Kidney capillary endothelial cell (primary cell): ENCODE results near the gene FURIN.
"Not testable (repeated sequence)": the region's sequence is repeated elsewhere in the genome, so short reads cannot be mapped to it uniquely, and the experiment has no call there.

ENCODE experiments used
- DNase-seq: peaks from one replicate; pipeline ENCODE4 v3.0.0-alpha.2; 2018; ENCODE audit warnings: low spot score

The FURIN gene

DNA sequence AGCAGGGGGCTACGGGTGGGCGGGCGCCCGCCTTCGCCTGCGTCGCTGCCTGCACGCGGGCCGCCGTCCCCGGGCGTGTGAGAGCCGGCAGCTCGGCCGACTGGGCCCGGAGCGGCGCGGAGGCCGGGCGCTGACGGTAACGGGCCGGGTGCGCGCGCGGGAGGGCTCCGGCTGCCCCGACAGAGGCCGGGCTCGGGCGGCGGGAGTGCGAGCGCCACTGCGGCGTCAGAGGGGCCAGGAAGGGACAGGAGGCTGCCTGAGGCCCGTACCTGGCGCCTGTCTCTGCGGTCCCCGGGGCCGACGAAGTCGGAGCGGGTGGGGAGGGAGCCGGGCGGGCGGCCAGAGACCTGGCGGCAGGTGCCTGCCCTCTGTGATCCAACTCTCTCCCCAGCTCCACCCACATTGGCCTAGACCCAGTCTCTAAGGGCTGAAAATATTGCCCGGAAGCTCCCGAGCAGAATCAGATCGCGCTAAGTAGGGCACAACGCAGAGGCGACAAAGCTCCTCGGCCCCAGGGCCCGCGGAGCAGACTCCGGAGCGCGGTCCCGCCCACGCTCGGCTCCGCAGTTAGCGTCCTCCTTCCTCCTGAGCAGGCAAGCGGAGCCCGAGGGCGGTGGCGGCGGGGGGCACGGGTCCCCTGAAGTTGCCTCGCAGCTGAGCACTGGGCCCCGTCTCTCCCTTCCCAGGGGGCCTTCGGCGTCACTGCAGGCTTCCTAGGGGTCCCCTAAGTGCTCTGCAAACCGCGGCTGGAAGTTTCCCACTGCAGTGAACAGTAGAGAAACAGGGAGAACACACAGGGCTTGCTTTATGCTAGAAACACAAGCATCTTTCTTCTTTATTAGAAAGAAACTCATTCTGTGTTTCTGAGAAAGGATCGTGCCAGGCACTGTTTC is 34.7 kb downstream of the FURIN start, which contains the start of gene MAN2A2:
Gene MAN2A2, plus strand, starts transcription at position 463 of the 893 bp plus-strand sequence. CDS start 906 bp downstream, outside the sequence.
- DNase-seq: peak; percentile 42

DNA sequence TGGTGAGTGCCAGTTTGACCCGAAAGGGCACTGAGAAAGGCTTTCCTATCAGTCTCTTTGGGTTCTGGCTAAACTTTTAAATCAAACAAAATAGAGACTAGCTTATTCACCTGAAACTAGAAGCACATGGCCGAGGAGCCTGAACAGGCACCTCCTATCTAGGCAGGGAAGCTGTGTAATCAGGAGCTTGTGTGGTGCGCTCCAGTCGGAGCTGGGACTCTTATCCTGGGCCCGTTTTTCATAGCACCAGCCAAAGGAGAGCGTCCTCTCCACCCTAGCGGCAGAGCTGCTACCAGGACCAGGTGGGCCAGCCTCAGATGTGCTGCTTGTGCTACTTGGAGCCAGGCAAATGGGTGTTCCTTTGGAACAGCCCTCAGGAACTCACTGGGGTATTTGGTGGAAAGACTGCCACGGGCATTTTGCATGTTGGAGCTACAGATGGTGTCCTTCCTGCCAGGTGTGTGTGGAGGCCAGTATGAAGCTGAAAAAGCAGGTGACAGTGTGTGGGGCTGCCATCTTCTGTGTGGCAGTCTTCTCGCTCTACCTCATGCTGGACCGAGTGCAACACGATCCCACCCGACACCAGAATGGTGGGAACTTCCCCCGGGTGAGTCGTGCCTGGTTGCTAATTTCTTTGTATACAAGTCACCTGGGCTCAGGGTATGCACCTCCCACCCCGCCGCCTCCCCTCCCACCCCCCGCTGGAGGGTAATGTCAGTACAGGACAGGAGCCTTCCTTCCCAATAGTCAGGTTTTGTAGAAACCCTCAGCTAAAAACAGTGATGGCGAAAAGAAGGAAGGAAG is 35.5 kb downstream of the FURIN start:
- DNase-seq: no peak

DNA sequence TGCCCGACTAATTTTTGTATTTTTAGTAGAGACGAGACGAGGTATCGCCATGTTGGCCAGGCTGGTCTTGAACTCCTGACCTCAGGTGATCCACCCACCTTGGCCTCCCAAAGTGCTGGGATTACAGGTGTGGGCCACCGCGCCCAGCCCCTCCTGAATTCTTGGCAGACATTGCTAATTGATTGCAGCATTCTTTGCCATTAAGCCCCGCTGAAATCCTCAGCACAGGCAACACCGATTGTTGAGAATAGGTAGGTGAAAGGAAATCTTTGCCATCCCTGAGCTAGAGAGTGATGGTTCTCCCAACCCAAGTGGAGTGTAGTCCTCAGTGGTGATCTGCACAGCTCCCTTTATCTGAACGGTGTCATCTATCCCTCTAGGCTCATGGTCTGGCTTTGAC is 36.4 kb downstream of the FURIN start:
- DNase-seq: no peak

DNA sequence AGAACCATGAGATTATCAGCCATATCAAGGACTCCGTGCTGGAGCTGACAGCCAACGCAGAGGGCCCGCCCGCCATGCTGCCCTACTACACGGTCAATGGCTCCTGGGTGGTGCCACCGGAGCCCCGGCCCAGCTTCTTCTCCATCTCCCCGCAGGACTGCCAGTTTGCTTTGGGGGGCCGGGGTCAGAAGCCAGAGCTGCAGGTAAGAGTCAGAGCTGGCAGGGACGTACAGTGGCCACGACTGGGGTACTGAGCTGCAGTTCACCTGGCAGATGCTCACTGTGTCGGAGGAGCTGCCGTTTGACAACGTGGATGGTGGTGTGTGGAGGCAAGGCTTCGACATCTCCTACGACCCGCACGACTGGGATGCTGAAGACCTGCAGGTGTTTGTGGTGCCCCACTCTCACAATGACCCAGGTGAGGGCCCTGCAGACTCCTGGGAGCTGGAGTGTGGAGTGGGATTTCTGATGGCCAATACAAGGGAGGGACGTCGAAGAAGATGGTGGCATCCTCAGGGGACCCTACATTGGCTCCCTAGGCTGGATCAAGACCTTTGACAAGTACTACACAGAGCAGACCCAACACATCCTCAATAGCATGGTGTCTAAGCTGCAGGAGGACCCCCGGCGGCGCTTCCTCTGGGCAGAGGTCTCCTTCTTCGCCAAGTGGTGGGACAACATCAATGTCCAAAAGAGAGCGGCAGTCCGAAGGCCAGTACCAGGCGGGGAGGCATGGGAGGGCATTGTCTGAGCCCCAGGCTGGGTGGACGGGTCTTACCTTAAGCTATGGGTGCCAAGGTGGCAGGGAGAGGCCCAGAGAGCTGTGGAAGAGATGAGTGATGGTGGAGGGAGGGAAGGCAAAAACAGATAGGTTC is 37.2 kb downstream of the FURIN start:
- DNase-seq: no peak

DNA sequence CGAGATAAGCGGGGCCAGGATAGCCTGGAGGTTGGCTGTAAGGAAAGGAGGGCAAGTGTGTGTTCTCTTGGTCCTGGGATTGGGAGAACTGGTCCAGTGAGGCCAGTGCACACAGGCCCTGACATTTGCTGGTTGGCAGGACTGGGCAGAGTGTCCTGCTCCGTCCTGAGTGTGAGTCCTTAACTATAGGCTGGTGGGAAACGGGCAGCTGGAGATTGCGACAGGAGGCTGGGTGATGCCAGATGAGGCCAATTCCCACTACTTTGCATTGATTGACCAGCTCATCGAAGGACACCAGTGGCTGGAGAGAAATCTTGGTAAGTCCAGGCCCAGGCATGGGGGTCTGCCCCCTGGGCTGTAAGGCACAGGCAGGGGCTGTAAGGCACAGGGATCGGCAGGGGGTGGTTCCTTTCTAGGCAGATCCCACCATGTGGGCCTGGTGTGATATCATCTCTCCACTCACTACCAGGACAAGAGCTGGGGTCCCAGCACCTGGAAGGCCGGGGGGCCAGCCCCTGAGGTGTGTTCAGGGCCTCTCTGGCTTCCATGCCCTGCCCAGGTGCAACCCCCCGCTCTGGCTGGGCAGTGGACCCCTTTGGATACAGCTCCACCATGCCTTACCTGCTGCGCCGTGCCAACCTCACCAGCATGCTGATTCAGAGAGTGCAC is 37.9 kb downstream of the FURIN start:
- no peak for DNase-seq

DNA sequence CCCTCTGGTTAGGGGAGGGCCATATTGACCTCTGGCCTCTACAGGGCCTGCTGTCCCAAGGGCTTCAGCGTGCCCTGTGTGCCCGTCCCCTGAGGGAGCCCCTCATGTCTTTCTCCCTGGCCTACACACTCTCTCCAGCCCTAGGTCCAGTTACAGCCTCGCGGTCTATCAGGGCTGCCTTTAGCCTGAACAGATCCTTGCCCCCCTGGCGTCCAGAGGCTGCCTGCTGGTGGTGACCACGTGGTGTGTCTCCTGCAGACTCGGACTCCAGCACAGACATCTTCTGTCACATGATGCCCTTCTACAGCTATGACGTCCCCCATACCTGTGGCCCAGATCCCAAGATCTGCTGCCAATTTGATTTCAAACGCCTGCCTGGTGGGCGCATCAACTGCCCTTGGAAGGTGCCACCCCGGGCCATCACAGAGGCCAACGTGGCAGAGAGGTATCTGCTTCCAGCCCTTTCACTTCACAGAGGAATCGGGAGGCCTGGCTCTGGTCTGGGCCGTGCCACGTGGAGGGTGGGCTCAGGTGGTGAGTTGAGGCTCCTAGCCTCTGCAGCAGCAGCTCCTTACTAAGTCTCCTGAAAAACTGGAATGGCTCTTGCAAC is 38.8 kb downstream of the FURIN start:
- DNase-seq: no peak

DNA sequence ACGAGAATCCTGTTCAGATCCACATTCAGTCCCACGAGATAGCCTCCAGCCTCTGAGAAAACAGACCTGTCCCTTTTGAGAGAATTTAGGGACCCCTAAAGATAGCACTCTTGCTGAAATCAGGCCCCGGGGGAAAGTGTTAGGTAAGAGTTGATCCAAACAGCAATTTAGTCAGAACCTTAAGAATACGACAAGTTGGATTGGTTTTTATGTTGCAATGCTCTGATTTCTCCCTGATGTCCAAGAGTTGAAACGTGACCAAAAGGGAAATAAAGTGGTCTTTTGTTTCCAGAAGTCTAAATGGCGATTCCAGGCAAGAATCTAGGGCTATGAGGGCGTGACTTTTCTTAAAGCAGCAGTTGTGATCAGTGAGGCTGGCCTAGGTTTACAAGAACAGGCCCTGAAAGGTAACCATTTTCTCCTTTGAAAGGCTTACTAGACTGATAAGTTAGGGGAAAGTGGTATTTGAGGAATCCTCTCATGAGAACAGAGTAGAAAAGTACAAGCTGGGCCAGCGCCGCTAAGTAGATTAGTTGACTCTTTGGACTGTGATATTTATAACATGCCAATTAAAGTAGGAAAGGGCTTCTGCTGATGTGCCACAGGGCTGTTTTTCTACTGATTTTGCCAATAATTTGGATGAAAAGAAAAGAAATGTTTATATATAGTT is 39.6 kb downstream of the FURIN start:
- no peak for DNase-seq

DNA sequence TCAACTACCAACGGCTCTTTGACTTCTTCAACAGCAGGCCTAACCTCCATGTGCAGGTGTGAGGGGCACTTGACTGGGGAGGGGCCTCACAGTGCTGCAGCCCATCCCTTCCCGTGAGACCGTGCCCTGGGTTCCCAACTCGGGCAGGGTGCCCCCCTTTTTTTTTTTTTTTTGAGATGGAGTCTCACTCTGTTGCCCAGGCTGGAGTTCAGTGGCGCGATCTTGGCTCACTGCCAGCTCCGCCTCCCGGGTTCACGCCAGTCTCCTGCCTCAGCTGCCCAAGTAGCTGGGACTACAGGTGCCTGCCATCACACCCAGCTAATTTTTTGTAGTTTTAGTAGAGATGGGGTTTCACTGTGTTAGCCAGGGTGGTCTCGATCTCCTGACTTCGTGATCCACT is 41.1 kb downstream of the FURIN start:
- not testable (repeated sequence) for DNase-seq

DNA sequence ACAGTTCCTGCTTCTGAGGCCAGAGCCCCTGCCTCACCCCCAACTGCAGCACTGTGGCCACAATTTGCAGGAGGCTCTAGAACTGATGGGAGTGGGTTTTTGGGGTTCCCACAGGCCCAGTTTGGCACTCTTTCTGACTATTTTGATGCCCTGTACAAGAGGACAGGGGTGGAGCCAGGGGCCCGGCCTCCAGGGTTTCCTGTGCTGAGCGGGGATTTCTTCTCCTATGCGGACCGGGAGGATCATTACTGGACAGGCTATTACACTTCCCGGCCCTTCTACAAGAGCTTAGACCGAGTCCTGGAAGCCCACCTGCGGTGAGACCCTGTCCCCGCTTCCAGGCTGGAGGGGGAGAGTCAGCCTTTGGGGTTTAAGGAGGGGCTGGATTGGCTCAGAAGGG is 41.6 kb downstream of the FURIN start:
- DNase-seq: no peak

DNA sequence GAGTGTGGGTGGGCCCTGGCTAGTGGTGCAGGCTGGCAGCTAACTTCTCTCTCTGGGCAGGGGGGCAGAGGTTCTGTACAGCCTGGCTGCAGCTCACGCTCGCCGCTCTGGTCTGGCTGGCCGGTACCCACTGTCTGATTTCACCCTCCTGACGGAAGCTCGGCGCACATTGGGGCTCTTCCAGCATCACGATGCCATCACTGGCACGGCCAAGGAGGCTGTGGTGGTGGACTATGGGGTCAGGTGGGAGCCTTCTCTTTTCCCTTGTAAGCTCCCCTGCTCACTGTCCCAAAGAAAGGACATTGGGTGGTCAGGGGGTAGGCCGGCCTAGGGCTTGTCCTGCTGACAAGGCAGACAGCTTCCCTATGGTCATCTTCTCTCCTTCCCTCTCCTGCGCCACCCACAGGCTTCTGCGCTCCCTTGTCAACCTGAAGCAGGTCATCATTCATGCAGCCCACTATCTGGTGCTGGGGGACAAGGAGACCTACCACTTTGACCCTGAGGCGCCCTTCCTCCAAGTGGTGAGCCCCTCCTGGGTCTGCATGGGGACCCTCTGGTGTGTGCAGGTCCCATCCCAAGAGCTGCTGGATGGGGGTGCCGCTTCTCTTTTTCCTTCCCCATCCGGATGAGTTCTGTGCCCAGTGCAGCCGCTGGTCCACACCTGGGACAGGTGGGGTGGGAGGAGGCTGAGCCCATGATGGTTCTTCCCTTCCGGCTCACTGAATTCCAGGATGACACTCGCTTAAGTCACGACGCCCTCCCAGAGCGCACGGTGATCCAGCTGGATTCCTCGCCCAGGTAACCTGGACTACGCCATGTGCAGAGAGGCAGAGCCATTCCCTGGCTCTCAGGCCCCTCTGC is 42.3 kb downstream of the FURIN start:
- DNase-seq: no peak

DNA sequence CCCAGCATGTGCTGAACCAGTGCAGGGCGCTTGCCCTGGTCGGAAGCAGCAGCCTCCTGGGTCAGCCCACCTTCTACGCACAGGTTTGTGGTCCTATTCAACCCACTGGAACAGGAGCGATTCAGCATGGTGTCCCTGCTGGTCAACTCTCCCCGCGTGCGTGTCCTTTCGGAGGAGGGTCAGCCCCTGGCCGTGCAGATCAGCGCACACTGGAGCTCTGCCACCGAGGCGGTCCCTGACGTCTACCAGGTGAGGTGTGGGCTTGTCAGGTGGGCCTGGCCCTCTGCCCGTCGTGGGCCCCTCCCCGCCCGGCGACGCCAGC is 42.9 kb downstream of the FURIN start:
- no peak for DNase-seq

DNA sequence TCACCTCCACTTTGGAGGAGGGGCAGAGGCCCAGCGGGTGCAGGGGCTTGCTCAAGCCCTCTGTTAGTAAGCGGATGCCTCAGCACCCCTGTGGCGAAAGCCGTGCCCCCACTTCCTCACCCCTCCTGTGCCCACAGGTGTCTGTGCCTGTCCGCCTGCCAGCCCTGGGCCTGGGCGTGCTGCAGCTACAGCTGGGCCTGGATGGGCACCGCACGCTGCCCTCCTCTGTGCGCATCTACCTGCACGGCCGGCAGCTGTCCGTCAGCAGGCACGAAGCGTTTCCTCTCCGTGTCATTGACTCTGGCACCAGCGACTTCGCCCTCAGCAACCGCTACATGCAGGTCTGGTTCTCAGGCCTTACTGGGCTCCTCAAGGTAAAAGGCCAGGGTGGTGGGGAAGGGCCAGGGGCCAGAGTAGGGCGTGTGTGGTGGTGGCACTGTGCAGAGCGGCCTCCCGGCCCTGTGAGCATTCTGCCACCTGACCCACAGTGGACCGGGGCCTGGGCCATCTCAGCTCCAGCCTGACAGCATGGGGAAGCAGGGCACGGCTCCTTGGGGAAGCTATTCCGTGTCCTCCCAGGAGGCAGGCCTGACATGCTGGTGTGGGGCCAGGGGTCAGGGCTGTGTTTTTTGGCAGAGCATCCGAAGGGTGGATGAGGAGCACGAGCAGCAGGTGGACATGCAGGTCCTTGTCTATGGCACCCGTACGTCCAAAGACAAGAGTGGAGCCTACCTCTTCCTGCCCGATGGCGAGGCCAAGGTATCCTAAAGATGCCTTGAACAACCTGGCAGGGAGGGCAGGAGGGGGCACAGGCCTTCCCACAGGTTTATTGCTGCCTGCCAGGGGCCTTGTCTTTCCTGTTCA is 43.8 kb downstream of the FURIN start:
- no peak for DNase-seq

DNA sequence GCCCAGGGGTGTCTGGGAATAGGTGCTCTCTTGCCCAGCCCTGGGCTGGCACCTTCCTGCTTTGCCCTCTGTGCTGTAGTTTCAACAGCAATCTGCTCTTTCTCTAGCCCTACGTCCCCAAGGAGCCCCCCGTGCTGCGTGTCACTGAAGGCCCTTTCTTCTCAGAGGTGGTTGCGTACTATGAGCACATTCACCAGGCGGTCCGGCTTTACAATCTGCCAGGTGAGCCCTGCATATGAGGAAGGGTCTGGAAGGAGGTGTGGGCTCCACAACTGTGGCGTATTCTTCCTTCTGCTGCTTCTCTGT is 44.3 kb downstream of the FURIN start:
- DNase-seq: no peak

DNA sequence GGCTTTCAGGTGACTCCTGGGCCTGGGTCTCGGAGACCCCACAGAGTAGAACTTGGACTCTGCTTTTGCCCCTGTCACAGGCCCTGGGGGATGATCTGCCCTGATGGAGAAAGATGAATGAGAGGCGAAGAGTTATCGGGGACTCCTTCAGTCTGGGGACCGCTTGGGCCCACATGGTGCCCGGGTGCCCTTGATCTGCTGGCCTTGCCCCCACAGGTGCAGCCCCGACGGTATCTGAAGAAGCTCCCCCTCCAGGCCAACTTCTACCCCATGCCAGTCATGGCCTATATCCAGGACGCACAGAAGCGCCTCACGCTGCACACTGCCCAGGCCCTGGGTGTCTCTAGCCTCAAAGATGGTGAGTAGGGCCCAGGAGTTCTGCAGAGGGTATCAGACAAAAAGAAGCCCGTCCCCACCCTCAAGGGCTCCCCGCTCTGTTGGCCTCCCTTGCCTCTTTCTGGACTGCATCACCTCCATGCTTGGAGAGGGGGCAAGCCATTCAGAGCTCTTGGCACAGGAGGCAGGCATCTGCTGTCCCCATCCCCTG is 45.1 kb downstream of the FURIN start:
- no peak for DNase-seq

DNA sequence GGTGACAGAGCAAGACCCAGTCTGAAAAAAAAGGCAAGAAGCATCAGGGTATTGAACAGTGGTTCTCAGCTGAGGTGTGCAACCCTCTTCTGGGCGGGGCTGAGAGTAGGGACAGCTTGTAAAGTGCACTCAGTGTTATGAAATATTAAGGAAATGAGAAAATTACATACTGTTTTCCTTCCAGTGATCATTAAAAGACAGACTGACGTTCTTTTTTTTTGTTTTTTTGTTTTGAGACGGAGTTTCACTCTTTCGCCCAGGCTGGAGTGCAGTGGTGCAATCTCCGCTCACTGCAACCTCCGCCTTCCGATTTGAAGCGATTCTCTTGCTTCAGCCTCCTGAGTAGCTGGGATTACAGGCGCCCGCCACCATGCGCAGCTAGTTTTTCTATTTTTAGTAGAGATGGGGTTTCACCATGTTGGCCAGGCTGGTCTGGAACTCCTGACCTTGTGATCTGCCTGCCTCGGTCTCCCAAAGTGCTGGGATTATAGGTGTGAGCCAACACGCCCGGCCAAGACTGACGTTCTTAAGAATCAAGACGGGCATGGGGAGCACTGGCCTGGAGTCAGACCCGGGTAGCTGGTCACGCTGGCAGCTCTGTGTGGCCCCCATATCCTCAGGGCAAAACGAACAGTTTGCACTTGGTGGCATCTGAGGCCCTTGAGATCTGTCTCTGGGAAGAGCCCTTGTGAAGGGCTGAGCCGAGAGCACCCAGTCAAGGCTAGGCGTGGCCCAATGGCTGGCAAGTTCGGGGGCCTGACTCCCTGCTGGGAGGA is 46.1 kb downstream of the FURIN start:
- DNase-seq: no peak

DNA sequence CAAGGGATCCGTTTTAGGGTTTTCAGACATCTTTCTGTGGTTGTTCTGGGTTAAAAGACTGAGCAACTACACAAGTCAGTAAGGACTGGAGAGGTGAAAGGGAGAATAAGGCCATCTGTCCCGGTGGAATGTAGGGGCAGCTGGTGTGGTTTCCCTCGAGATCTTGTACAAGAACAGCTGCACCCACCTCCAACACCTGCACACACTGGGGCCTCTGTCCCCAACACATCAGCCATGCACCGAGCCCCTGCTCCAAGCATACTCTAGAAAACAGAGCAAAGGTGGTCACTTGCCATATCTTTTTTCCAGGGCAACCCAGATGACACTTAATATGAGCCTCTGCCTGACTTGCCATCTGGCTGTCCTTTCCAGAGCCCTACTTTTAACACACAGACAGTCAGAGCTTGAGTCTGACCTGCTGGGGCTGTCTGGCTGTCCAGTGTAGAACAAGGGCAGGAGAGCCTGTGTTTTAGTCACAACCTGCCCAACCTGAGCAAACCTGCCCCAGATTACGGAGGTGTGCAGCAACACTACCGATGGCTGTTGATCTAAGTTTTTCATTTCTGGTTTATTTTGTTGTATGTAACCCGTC is 46.9 kb downstream of the FURIN start:
- DNase-seq: no peak

DNA sequence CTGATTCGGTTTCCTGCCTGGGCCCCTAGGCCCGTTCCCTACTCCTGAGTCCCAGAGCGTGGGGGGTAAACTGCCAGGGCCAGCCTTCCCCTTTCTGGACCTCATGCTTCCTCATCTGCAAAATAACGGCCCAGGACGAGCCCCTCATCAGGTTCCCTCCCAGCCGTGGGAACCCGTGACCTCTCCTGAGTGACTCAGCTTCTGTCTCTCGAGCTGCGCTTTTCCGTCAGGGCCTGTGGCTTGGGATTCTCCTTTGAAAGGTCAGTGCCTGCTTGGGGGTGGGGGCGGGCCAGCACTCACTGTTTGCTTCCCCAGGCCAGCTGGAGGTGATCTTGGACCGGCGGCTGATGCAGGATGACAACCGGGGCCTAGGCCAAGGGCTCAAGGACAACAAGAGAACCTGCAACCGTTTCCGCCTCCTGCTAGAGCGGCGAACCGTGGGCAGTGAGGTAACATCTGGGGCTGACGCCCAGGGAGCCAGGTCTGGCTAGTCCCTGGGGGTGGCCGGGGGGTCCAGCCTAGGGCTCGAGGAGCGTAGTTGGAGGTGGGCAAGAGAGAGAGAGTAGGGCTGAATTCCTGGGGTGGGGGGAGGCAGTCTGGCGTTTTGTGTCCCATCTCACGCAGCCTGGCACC is 47.5 kb downstream of the FURIN start:
- DNase-seq: no peak
